ENCODE data around the gene GJC1.

DNA sequence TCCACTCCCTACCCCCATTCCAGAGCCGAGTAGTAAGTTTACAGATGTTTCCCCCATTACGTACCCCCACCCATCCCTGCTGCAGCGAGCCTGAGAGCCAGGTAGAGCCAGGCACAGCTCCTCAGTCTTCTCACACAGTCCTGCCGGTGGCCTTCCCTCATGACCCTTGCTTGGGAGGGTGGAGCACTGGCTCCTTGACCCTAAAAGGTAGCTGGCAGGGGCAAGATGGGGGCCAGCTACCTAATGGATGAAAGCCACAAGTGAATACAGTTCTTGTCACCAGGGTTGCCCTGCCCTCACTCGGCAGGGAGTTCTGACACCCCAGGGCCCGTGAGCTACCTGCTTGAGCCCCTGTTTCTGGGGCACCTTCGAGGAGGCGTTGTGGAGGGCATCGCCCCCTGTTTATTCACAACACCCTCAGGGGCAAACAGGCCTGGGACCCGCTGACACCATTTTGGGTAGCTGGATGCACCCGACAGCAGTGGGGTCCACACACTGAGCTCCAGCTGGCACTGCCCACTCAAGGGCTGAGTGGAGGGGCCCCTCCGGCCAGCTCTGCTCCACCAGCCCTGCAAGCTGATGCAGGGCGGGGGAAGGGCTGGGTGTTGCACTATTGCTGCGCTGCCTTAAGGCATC is 49.1 kb downstream of the GJC1 start:
- TF ChIP-seq, protein P1, sequence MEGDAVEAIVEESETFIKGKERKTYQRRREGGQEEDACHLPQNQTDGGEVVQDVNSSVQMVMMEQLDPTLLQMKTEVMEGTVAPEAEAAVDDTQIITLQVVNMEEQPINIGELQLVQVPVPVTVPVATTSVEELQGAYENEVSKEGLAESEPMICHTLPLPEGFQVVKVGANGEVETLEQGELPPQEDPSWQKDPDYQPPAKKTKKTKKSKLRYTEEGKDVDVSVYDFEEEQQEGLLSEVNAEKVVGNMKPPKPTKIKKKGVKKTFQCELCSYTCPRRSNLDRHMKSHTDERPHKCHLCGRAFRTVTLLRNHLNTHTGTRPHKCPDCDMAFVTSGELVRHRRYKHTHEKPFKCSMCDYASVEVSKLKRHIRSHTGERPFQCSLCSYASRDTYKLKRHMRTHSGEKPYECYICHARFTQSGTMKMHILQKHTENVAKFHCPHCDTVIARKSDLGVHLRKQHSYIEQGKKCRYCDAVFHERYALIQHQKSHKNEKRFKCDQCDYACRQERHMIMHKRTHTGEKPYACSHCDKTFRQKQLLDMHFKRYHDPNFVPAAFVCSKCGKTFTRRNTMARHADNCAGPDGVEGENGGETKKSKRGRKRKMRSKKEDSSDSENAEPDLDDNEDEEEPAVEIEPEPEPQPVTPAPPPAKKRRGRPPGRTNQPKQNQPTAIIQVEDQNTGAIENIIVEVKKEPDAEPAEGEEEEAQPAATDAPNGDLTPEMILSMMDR (IDR thresholded peaks at IDR 0.05) = no peak
- TF ChIP-seq POLR2A (IDR thresholded peaks at IDR 0.05) (no peak), EP300 (IDR thresholded peaks at IDR 0.05) (no peak)

All from tibial nerve (tissue), 4 donors.